CD4-positive, alpha-beta T cell treated with Interleukin-15 for 4 hours (primary cell): Measurements from ENCODE around the gene MED12.
A peak's percentile ranks its signal among the peaks of the same experiment; 100 is the strongest.

ENCODE experiments used
- DNase-seq: peaks from one replicate; pipeline ENCODE4 v3.0.0-alpha.2; 2020; ENCODE audit warnings: low spot score

Gene MED12

GRCh38 chrX:71118032-71118984 lies at the start of gene MED12:
Gene MED12 (plus strand): TSS chrX:71118596. CDS start chrX:71118755, 159 bp downstream.
- DNase-seq = peak; percentile 77

GRCh38 chrX:71070531-71070930 lies 47.9 kb upstream of the MED12 start:
- no peak for DNase-seq

- DNase-seq = no peak
These were observed 36.9 kb upstream of the MED12 start for GRCh38 chrX:71081330-71082123.

GRCh38 chrX:71082124-71082647 lies 36.2 kb upstream of the MED12 start:
- DNase-seq = no peak

GRCh38 chrX:71082822-71083221 lies 35.6 kb upstream of the MED12 start:
- no peak for DNase-seq

GRCh38 chrX:71085900-71086299 lies 32.5 kb upstream of the MED12 start:
- DNase-seq = no peak

- no peak for DNase-seq
These were observed 27.1 kb upstream of the MED12 start for GRCh38 chrX:71091263-71091662.

GRCh38 chrX:71095033-71095432 lies 23.4 kb upstream of the MED12 start:
- DNase-seq = no peak

GRCh38 chrX:71095555-71095980 lies 22.8 kb upstream of the MED12 start, which contains the start of gene FOXO4:
Gene FOXO4 (plus strand): TSS chrX:71095851. CDS start chrX:71096529, 678 bp downstream.
- peak; percentile 89 for DNase-seq

GRCh38 chrX:71095981-71096759 lies 22.2 kb upstream of the MED12 start:
- DNase-seq = peak; percentile 59

- DNase-seq = no peak
These were observed 21.7 kb upstream of the MED12 start for GRCh38 chrX:71096760-71097032.

GRCh38 chrX:71098302-71098701 lies 20.1 kb upstream of the MED12 start:
- peak; percentile 77 for DNase-seq

GRCh38 chrX:71098951-71099506 lies 19.4 kb upstream of the MED12 start:
- DNase-seq = no peak

GRCh38 chrX:71099736-71100135 lies 18.7 kb upstream of the MED12 start:
- no peak for DNase-seq

GRCh38 chrX:71100581-71101505 lies 17.6 kb upstream of the MED12 start:
- no peak for DNase-seq

- DNase-seq = no peak
These were observed 16.1 kb upstream of the MED12 start for GRCh38 chrX:71102292-71102691.

GRCh38 chrX:71103110-71103983 lies 15.0 kb upstream of the MED12 start:
- peak; percentile 51 for DNase-seq

GRCh38 chrX:71105628-71106027 lies 12.8 kb upstream of the MED12 start:
- no peak for DNase-seq

- peak; percentile 46 for DNase-seq
These were observed 12.0 kb upstream of the MED12 start, which contains the start of gene CXorf65 for GRCh38 chrX:71106427-71106826. Gene CXorf65 (minus strand): TSS chrX:71106740. CDS start chrX:71106556, 184 bp downstream.
